NCI-H2227 treated with DMSO at 0.1 percent for 48 hours (cell line): ENCODE results near the gene SNRNP70.

Experiments
- DNase-seq: peaks from one replicate; lab custom pipeline; 2025; lab: John Stamatoyannopoulos, UW

SNRNP70 gene

DNA sequence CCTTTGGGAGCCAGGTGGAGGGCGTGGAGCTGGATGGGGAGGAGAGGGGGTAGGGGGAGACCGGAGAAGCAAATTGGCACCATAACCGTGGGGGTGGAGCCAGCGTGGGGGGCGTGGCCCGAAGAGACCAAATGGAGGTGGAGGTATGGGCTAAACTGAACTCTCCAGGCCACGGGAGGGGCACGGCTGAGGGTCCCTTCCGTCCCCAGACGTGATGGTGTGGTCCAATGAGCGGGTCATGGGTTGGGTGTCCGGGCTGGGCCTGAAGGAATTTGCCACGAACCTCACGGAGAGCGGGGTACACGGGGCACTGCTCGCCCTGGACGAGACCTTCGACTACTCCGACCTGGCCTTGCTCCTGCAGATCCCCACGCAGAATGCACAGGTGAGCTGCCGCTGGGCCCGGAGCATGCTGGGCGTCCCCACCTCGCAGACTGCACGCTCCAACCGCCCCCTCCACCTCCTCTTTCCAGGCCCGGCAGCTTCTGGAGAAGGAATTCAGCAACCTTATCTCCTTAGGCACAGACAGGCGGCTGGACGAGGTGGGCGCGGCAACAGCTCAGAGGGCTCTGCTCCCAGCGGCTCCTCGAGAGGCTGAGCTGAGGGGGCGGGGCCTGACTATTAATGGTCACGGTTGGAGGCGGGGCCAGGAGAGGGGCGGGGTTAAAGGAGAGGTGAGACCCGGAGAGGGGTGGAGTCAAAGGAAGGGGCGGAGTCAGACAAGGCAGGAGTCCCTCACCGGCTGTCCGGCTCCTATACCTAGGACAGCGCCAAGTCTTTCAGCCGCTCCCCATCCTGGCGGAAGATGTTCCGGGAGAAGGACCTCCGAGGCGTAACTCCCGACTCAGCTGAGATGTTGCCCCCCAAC lies 63.8 kb downstream of the SNRNP70 start:
- DNase-seq = peak; percentile 90

DNA sequence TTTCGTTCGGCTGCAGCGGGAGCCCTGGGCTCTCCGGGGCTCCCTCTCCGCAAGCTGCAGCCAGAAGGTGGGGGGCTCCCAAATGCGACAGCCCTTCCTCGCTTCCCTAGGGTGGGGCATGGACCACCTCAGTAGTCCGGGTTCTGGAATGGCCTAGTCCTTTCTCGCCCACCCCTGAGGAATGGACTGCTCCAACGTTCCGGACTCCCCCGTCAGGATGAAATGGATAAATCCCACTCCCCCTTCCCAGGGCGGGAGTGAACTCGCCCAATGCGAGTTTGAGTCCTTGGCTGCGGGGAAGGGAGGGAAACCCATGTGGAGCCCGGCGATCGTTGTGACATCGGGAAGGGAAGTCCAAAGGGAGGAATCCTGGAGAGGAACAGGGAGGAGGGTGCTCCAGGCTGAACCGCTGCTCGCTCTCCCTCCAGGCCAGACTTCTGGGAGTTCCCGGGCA lies 64.4 kb downstream of the SNRNP70 start:
- peak; percentile 38 for DNase-seq

DNA sequence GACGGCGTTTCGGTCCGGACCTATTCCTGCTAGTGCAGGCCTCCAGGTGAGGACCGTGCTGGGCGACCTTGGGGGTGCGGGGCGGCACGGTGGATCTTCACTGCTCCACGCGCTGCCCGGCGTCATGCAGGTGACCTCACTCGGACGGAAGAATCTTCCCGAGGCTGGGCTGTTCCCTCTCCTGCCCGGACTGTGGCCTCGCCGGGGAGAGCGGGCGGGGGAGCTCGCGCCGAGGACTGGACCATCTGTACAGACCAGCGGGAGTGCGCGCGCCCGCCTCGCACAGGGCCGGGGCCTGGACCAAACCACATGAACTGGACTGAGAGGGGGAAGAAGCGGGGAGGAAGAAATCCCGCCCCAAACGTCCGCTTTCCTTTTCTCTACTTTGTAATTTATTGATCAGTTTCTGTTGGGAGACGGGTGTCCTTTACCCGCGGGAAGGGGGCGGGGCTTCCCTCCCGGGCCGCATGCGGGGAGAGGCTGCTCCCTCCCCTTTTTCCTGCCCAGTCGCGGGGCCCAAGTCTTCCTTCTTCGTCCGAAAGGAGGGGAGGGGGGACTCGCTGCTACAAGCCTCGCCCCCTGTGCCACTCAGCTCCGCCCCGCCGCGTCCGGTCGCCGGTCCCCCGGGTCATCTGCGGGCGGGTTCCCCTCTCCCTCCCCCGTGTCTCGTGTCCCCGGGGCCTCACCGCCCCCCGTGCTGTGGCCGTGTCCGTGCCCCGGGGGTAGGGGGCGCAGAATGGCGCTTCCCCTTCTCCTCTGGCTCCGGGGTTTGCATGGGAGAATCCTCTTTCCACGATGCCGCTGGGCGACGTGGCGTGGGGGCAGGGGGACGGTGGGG lies 65.1 kb downstream of the SNRNP70 start:
- peak; percentile 85 for DNase-seq

DNA sequence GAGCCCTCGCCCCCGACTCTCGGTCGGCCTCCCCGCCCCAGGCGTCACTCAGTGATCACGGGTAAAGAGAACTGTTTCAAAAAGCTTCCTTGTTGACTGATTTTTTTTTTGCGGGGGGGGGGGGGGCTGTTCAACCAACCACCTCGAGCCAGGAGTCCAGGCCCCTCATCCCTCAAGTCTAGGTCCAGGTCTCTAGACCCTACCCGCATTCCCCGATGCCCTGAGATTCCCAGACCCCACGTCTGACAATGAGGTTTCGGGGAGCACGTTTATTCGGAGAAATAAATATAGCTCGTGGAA lies 65.6 kb downstream of the SNRNP70 start:
- no peak for DNase-seq

DNA sequence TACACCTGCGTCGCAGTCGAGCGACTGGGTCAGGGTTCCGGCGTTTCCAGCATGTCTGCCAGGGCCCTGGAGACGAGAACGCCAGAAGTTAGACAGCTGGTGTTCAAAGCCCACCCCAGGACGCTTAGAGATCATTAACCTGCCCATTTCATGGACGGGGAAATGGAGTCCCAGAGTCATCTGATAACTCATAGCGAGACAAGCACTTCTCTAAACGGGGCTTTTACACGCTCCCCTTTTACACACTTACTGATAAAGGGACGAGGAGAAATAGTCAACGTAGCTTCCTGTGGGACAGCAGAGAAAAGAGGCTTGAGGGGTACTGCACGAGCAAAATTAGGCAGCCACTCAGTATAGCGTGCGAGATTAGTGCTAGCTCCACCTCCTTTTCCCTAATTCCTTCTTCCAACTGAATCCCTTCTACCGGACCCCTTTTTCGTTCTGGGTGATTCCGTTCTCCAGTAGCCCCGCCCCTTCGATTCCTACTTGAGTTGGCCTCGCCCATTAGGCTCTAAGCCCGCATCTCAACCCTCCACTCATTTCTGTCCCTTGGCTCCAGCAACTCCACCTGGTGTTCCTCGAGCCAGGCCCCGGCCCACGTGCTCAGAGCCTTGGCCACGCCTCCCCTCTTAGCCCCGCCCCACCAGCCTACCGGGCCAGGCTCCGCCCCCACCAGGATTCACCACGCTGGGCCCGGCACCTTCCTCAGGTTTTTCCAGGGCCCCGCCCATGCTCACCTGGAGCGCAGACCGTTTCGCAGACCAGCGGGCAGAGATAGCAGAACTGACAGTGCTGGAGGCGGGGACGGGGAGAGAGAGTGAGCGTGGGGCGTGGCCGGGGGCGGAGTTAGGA lies 66.2 kb downstream of the SNRNP70 start:
- no peak for DNase-seq

DNA sequence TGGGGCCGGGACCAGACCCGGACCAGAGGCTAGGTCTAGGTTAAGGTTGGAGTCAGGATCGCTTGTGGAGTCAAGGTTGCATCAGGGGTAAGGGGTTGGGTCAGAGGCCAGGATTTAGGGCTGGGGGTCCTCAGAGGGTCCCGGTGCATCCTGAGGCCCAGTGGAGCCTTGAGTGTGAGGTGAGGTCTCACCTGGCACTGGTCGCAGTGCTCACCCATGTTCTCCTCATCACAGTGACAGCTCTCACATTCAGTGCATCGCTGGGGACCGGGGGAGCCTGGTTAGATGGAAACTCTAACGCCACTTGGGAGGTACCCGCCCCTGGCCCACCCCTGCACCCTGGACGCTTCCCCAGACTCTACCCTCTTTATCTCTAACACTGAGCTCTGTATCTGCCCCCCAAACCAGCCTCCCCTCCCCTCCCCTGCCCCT lies 66.9 kb downstream of the SNRNP70 start:
- DNase-seq = no peak

DNA sequence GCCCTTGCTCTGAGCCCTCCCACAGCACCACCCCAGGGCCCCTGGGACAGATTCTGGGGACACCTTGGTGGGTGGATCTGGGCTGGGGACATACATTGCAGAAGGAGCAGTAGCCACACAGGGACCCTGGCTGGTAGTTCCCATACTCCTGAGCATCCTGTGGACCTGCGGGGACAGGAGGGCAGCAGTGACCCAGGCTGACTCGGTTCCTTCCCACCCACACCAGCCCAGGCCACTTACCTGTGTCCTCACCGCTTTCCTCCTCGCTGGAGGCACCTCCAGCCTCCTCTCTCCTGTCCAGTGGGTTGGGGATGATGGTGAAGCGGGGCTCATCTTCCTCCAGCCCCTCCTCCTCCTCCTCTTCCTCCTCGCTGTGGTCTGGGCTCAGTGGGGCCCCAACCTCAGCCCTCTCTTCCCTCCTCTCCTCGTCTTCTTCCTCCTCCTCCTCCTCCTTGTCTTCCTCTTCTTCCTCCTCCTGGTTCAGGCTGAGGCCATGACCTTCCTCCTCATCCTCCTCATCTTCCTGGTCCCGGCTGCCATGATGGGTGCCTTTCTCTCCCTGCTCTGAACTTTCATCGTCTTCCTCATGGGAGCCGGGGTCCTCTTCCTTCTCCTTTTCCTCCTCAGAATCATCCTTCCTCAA lies 68.0 kb downstream of the SNRNP70 start:
- DNase-seq = no peak

DNA sequence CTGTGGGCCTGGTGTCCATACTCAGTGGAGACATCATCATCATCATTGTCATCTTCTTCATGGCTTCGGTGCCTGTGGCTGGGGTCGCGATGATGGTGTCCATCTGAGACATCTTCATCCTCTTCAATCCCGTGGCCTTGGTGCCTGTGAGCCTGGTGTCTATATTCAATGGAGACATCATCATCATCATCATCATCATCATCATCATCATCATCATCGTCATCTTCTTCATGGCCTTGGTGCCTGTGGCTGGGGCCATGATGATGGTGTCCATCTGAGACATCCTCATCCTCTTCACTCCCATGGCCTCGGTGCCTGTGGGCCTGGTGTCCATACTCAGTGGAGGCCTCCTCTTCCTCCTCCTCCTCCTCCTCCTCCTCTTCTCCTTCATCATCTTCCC lies 69.0 kb downstream of the SNRNP70 start:
- no peak for DNase-seq

DNA sequence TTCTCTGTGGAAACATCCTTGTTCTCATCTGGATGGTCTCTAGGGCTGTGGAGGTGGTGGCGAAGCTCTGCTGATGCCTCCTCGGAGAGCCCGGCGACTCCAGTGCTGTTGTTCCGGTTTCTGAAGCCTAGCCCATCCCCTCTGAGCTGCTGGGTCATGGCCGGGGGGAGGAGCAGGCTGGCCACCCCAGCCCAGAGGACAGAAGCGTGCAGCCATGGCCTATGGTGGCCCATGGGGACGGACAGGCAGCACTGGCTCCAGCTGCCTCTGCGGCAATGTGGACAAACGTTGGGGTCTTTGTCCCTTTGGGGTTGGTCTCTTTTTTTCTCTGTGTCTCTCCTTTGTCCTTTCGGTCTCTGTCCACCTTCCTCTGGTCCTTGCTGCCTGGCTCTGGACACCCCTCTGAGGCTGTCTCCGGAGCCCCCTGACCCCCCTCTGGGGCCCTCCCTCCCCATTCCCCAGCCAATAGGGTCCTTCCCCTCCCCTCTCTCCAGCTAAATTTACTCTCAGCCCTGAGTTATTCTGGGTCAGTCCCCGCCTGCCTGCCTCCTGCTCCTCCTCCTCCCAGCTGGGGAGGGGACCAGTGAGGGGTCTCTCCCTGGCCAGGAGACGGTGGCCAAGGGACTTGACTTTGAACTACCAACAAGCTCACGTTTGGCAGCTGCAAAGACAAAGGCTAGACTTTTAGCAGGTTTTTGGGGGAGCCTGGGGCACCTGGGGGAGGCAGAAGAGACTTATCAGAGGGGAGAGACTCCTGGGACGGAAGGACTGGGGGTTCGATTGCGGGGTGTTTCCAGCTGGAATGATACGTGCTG lies 70.0 kb downstream of the SNRNP70 start, which contains the start of gene HRC:
TSS of gene HRC (minus strand) at position 392 of the 815 bp plus-strand sequence. CDS start at position 233, 159 bp downstream.
- DNase-seq = no peak

DNA sequence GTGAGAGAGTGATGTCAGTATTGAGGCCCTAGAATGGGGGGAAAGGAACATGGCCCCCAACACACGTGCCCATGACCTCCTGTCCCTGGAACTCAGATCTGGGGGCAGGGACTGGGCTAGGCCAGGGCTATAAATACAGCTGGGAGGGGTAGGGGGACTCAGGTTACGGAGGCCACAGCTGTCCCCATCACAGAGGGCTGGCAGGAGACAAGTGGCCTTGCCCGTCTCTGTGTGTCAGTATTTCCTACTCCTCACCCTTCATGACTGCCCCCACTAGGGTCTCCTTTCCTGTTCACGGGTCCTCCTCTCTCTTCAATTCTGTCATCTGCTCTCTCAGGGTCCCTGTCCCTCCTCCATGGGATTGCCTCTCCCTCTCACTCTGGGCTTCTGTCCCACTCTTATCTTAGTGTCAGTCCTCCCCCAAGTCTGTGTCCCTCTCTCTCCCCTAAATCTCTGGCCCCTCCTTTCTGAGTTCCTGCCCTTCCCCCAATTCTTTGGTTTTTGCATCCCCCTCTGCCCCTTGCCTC lies 70.6 kb downstream of the SNRNP70 start:
- DNase-seq = no peak

DNA sequence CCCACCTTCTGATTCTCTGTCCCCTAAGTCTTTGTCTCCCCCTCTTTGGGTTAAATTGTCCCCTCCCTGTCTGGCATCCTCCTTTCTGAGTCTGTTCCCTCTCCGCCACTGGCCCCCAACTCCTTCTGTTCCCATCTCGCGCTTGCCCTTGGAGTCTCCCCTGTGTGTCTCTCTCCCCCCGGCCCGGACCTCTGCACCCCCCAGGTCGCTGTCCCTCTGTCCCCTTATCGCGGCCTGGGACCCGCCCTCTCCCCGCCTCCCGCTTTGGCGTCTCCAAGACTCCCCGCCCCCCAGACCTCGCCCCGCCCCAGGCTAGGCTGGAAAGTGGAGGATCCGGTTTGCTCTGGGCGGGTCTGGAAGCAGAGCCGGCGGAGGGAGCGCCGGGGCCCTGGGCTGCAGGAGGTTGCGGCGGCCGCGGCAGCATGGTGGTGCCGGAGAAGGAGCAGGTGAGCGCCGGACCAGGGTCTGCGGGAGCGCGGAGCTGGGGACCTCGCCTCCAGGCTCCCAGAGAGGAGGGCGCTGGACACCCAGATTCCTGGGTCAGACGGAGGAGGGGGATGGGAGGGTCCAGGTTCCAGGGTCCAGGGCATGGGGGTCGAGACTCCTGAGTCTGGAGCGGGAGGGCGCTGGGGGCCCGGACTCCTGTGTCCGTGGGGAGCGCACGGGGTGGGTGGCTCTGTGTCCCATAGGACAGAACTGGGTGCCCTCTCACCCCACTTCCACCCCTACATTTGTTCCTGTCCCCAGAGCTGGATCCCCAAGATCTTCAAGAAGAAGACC lies 72.4 kb downstream of the SNRNP70 start, which contains the start of gene TRPM4:
TSS of gene TRPM4 (plus strand) at position 348 of the 780 bp plus-strand sequence. CDS start at position 423, 75 bp downstream.
- DNase-seq = peak; percentile 79
